Smooth muscle cell (in vitro differentiated cells): Measurements from ENCODE around the gene SLC44A3. TPM values are rescaled to one million over a fixed set of nuclear protein-coding genes. Genes with fewer than 3 reads are reported as not detected.

Source experiments
- DNase-seq: peaks from one replicate; lab custom pipeline; 2025; ENCODE audit not compliant: unreplicated experiment; lab: John Stamatoyannopoulos, UW
- H2AFZ ChIP-seq: fragments of 200-600 bp; sonication (generic); 2 replicates; pipeline ENCODE4 v1.6.0; 2016; ENCODE audit warnings: antibody characterized with exemption, low read depth, mild to moderate bottlenecking
- H3F3A ChIP-seq: fragments of 200-600 bp; sonication (generic); 2 replicates; pipeline ENCODE4 v1.6.0; 2017; ENCODE audit warnings: antibody characterized with exemption, low read depth
- H3K27ac ChIP-seq: fragments of 200-600 bp; sonication (generic); 2 replicates; pipeline ENCODE4 v1.5.1; 2016; ENCODE audit warnings: low read depth, mild to moderate bottlenecking
- H3K27me3 ChIP-seq: fragments of 200-600 bp; sonication (generic); 2 replicates; pipeline ENCODE4 v1.6.1; 2016; ENCODE audit warnings: low read depth, mild to moderate bottlenecking
- H3K36me3 ChIP-seq: fragments of 200-600 bp; sonication (generic); 2 replicates; pipeline ENCODE4 v1.5.1; 2016; ENCODE audit warnings: low read depth
- H3K4me1 ChIP-seq: fragments of 200-600 bp; sonication (generic); 2 replicates; pipeline ENCODE4 v1.5.1; 2016; ENCODE audit warnings: low read depth
- H3K4me2 ChIP-seq: fragments of 200-600 bp; sonication (generic); 2 replicates; pipeline ENCODE4 v1.6.0; 2016; ENCODE audit warnings: mild to moderate bottlenecking
- H3K4me3 ChIP-seq: fragments of 200-600 bp; sonication (generic); 2 replicates; pipeline ENCODE4 v1.5.1; 2016; ENCODE audit warnings: mild to moderate bottlenecking
- H3K79me2 ChIP-seq: fragments of 200-600 bp; sonication (generic); 2 replicates; pipeline ENCODE4 v1.6.0; 2016; ENCODE audit warnings: low read depth, mild to moderate bottlenecking
- H3K9ac ChIP-seq: fragments of 200-600 bp; sonication (generic); 2 replicates; pipeline ENCODE4 v1.6.0; 2016; ENCODE audit warnings: low read depth
- H3K9me3 ChIP-seq: fragments of 200-600 bp; sonication (generic); replicated peaks from 2 replicates; pipeline ENCODE4 v1.5.1; 2016; ENCODE audit warnings: low read depth
- H4K20me1 ChIP-seq: fragments of 200-600 bp; sonication (generic); 2 replicates; pipeline ENCODE4 v1.6.0; 2016; ENCODE audit warnings: low read depth
- WGBS: methylation state at CpG from one replicate; pipeline ENCODE4 v1.1.7; 2016; ENCODE audit warnings: low lambda C conversion rate; 5-methylcytosine and 5-hydroxymethylcytosine counted together
- polyA plus RNA-seq: library from polyadenylated mRNA; unstranded; fragments of >200 nt; fragmentation: Nextera tagmentation; extraction: Ambion mirVana; gene quantifications from 2 replicates; pipeline ENCODE4 v1.2.1, GENCODE V29; 2016
- total RNA-seq: library from RNA; depleted of rRNA; stranded (reverse); fragments of >200 nt; gene quantifications from 2 replicates; pipeline ENCODE4 v1.2.3, GENCODE V29; 2014
- TF ChIP-seq, protein P1 (sequence below): fragments of 200-600 bp; sonication (generic); IDR thresholded peaks from 2 replicates; pipeline ENCODE4 v1.5.1; 2017; ENCODE audit warnings: borderline replicate concordance, mild to moderate bottlenecking, antibody characterized with exemption; ENCODE audit not compliant: insufficient read depth, poor library complexity, severe bottlenecking

SLC44A3 gene
- total and polyA plus RNA-seq, 2 experiments from 2014 or later = 3.2 to 10.0 TPM

- H3K4me2 ChIP-seq = peak overlapping the region; percentile 16
- H3K4me1 ChIP-seq = peaks cover 26% of the 10 kb centered on the region
- no peaks in the 10 kb centered on the region for H3K27me3 ChIP-seq
- H3K9me3 ChIP-seq = no peaks in the 10 kb centered on the region
- H3K36me3 ChIP-seq = no peaks in the 10 kb centered on the region
- TF ChIP-seq, protein P1, sequence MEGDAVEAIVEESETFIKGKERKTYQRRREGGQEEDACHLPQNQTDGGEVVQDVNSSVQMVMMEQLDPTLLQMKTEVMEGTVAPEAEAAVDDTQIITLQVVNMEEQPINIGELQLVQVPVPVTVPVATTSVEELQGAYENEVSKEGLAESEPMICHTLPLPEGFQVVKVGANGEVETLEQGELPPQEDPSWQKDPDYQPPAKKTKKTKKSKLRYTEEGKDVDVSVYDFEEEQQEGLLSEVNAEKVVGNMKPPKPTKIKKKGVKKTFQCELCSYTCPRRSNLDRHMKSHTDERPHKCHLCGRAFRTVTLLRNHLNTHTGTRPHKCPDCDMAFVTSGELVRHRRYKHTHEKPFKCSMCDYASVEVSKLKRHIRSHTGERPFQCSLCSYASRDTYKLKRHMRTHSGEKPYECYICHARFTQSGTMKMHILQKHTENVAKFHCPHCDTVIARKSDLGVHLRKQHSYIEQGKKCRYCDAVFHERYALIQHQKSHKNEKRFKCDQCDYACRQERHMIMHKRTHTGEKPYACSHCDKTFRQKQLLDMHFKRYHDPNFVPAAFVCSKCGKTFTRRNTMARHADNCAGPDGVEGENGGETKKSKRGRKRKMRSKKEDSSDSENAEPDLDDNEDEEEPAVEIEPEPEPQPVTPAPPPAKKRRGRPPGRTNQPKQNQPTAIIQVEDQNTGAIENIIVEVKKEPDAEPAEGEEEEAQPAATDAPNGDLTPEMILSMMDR = no peak
- H3K27ac ChIP-seq = peak overlapping the region; percentile 55
- peaks cover 12% of the 10 kb centered on the region for H3K79me2 ChIP-seq
- H4K20me1 ChIP-seq = no peaks in the 10 kb centered on the region
- no peak overlapping the region for H3K9ac ChIP-seq
- peak overlapping the region; percentile 79 for H2AFZ ChIP-seq
- 45% methylated on average over 3 of the region's 3 CpGs for WGBS
- H3F3A ChIP-seq = peaks cover 28% of the 10 kb centered on the region
- no peak for DNase-seq
- no peak overlapping the region for H3K4me3 ChIP-seq
Measured at GRCh38 chr1:94803106-94803505, 17.1 kb upstream of the SLC44A3 start.

DNA sequence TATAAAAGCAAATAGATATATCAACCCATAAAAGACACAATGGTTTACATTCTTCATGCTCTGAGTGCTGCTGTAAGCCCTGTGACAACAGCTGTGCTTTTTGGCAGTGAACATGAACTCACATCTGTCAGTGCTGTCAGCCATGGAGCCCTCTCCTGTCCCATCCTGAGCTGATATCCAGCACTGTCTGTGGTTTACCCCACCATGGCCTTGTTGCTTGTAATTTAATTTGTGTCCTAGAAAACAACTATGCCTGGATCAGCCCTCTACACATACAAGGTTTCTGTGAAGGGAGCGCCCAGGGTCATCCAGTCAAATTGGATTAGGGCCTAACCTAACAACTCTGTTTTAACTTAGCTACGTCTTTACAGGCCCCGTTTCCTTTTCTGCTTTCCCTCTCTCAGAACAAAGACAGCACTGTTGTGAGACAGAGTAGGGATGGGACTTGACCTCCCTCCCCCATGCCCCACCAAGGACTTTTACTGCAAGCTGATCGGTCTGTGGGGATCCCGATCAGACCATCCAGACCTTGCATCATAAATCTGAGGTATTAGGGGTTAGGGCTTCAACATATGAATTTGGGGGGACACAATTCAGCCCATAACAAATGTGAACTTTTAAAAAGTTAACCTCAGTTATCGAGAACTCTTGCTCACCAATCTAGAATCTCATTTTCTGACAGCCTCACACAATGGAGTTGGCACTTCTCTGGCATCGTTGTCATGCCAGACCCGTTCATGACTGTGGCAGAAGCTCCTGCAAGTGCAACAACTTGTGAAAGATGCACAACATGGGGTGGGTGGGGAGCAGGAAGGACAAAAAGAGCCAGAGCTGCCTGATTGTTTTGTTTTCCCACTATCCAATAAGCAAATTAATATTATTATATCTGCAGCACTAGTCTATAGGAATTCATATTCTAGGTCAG, 16.4 kb upstream of the SLC44A3 start:
- Histone ChIP-seq H3F3A (peaks cover 32% of the 10 kb centered on the region), H3K9ac (peak overlapping the region; percentile 27), H3K4me3 (no peak overlapping the region), H2AFZ (peak overlapping the region; percentile 79), H3K27ac (peak overlapping the region; percentile 55), H4K20me1 (no peaks in the 10 kb centered on the region), H3K79me2 (peaks cover 5% of the 10 kb centered on the region), H3K9me3 (no peaks in the 10 kb centered on the region), H3K4me1 (peaks cover 26% of the 10 kb centered on the region), H3K4me2 (peak overlapping the region; percentile 16), H3K27me3 (no peaks in the 10 kb centered on the region), H3K36me3 (no peaks in the 10 kb centered on the region)
- no peak for DNase-seq
- WGBS = 56% methylated on average over 8 of the region's 8 CpGs
- TF ChIP-seq, protein P1 = no peak

GRCh38 chr1:94804442-94804837, 15.7 kb upstream of the SLC44A3 start:
- H2AFZ ChIP-seq = peak overlapping the region; percentile 79
- no peak for DNase-seq
- no peaks in the 10 kb centered on the region for H3K9me3 ChIP-seq
- TF ChIP-seq, protein P1 = no peak
- peak overlapping the region; percentile 55 for H3K27ac ChIP-seq
- H3K36me3 ChIP-seq = no peaks in the 10 kb centered on the region
- no peaks in the 10 kb centered on the region for H3K27me3 ChIP-seq
- H3F3A ChIP-seq = peaks cover 37% of the 10 kb centered on the region
- no peak overlapping the region for H3K9ac ChIP-seq
- 54% methylated on average over 3 of the region's 3 CpGs for WGBS
- no peaks in the 10 kb centered on the region for H4K20me1 ChIP-seq
- peaks cover 24% of the 10 kb centered on the region for H3K4me1 ChIP-seq
- H3K4me2 ChIP-seq = no peak overlapping the region
- H3K79me2 ChIP-seq = peaks cover 4% of the 10 kb centered on the region
- H3K4me3 ChIP-seq = no peak overlapping the region
